ENCODE measurements around the gene REEP2.

Gene REEP2

DNA sequence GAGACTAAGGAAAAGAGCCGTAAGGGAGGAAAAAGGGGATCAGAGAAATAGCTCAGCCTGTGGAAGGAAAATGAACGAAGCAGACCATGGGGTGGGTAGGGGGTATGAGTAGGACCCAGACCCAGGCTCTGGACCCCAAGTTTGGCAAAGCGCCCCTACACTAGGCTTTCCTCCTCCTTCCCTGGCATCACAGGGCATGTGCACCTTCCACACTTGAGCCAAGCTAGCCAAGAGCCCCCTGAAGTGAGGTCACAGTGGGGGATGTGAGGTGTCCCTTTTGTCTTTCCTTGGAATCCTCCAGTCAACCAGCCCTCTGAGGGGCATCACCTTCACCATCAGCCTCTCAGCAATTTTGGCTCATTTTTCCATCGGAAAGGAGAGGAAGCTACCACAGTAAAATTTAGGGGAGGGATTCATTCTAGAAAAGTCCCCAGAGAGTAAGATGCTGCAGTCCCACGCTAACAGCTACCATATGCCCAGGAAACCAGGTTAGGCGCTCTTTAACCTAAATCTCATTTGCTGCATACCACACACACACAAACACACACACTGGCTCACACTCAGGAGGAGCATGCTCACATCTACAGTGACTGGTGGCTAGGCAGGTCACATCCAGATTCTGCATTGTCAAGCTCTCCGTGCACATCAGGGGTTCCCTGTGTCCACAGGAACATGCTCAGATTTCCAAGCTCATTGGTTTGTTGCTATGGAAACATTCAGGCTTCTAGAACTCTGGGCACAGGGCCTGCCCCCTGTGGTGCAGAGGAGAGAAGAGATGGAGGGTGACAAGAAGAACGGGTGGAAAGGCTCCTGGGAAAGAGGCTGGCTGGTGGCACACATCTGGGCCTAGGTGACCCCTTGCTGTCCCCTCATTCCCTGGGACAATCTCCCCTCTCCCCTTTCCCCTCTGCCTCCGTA, 9.9 kb downstream of the REEP2 start:
- no peak for DNase-seq

DNA sequence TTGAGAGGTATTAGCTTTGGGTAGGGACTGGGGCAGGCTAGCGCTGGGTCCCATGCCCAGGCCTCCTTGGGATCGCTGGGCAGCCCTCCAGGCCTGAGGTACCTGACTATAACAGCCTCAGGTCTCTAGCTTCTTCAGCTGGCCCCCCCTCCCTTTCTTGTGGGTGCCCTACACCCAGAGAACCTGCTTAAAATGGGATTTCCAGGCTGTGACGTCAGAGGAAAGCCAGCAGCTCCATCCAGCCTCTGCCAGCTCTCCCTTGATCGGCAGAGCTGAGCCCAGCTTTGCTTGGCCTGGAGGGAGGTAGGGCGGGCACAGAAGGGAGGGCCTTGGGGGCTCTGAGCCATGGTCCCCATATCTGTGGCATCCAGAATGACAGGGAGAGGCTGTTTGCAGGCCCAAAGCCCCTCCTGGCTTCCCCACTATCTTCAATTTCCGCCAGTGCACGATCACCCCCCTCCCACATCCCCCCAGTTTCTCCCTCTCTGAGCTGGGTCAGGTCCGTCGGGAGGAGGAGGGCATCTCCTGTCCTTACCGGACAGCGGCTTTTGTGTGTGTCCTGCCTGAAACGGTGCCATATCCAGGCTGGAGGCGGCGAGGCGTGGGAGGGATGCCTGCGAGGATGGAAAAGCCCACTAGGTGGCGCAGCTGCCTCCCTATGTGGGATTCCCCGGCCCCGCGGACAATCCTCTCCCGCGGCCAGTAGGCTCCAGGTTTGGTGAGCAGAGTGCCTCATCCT, 10.8 kb downstream of the REEP2 start:
- peak; percentile 81 for DNase-seq

DNA sequence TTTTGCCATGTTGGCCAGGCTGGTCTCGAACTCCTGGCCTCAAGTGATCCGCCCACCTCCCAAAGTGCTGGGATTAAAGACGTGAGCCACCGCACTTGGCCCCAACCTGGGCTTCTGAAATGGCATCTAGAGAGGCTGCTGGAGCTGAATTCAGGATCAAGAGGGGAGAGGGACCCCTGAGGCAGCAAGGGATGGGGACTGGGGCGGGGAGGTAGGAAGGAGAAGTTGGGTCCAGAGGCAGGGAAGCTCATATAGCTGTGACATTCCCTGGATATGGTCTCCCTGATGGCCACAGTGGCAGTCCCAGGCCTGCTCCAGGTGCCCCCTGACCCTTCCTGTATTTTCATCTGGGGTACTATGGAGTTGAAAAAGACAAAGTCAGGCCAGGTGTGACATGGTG, 12.1 kb downstream of the REEP2 start:
- DNase-seq: no peak

DNA sequence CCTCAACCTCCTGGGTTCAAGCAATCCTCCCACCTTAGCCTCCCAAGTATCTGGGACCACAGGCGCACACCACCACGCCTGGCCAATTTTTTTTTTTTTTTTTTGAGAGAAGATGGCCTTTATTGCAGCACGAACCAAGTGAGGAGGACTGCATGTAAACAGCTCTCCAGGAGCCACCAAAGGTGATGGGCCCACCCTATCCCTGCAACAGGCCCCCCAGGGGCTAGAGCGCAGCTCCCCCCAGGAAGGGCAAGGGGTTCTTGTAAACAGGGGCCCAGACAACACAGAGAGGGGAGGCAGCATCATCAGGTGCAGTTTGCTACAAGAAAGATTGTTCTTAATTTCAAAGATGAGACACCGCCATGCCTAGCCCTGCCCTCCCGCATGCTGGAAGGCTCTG, 13.9 kb downstream of the REEP2 start:
- DNase-seq: no peak

DNA sequence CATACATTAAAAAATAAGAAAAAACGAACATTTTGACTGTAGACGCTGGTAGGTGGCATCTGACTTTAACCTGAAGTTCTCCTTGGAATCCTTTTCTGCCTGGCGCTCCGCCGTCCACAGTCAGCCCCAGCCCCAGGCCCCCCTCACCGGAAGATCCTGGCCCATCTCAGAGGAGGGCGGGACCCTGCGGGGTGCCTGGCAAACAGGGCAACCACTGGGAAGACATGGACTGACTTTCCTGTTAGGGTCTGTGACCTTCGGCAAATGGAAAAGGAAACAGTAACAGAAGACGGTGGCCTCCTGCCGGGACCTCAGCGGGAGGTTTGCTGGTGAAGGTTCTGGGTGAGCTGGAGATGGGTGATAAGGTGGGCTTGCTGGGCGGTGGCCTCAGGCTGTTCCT, 14.7 kb downstream of the REEP2 start:
- DNase-seq: no peak

DNA sequence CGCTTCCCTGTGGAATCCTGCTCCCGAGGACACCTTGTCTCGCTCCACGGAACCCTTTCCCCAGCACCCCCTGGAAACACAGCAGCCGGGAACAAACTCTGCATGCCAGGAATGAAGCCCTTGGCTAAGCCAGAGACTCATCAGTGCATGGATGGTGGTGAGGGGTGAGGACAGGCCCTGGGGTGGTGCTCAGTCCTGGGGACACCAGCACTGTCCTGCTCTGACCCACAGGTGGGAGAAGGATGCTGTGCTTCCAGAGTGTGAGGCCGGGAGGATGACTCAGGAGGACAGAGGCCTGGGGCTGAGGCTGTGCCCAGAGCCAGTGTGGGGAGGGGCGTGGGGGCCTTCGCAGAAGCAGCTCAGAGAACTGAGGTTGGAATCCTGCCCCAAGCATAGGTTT, 15.3 kb downstream of the REEP2 start:
- no peak for DNase-seq

DNA sequence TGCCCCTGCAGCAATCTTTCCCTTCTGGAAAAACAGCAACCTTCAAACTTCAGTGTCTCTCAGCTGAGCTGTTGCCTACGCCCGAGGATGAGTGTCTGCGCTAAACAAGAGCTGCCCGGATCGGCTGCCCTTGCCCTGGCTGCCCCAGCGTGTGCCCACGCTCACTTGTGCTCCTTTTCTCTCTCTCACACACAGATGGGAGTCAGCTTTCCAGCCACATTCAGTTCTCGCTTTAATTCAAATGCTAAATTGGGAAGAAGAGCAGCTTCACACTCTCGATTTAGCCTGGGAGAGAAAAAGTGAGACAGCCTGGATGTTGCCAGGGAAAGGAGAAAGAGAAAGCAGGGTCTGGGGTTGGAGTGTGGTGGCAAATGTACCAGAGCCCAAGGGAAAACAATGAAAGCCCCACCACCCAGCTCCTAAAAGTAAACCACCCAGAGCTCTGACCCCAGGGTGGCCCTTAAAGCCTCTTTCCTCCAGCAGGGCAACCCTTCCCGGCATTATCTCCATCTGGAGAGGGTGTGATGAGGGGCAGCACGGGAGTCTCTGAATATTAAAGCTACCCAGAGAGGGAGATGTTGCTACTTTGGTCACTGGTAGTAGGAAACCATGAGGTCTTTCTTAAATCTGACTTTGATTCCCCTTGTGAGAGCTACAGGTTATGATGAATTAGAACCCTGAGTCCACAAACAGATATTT, 16.5 kb downstream of the REEP2 start:
- DNase-seq: no peak

DNA sequence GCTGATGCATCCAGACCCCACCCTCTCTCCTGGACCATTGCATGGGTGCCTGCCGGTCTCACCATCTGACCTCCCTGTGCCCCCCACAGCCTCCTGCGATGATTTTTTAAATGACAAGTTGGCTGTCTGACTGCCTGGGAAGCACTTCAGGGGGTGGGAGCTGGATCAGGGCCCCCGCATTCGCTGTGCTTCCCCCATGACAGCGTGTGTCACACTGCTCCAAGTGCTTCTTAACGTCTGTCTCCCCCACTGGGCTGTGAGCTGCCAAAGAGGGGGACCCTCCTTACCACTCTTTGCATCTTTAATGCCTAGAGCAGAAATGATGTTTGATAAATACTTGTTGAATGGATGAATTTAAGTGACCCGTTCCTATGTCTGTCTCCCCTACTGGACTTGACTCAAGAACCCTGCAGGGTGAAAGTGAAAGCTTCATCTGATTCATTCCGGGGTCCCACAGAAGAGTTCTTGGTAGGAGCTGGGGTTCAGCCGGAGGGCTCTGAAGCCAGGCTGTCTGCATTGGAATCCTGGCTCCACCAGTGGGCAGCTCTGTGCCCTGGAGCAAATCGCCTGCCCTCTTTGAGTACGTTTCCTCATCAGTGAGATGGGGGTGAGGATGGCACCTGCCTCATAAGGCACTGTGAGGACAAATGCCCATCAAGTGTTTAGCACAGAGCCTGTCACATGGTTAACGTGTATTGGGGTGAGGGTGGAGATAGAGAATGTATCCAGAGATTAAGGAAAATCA, 18.8 kb downstream of the REEP2 start:
- DNase-seq: no peak

DNA sequence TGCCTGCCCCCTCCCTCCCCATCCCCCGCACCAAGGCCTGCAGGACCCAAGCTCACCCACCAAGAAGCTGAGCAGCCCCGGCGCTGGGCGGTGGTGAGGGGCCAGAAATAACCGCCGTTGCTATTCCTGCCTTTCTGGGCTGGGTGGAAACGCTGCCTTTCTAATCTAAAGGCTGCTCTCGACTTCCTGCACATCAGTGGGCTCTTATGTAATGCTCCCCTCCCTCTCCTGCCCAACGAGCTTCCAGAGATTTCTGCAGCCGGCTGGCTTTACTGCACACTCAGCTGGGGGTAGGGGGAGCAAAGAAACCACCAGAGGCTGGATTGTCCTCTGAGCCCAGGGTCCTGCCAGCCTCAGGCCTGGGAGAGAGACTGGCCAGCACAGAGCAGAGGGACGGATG, 19.5 kb downstream of the REEP2 start:
- DNase-seq: no peak

DNA sequence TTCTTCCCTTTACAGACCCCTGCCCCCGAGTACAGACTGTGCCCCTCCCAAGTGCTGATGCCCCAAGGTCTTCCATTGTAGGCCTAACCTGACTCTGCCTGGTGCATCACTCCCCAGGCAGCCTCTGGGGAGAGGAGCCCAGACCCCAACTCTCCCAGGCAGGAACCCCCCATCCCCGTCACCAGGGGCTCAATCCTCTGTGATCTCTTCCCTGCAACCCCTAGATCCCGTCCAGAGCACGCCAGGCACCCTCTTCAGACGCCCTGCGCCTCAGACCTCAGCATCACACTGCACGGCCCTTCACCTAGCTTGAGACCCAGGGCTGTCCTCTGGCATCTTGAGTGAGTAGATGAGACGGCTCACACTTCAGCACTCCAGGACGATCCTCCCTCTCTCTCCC, 20.0 kb downstream of the REEP2 start:
- DNase-seq: no peak

DNA sequence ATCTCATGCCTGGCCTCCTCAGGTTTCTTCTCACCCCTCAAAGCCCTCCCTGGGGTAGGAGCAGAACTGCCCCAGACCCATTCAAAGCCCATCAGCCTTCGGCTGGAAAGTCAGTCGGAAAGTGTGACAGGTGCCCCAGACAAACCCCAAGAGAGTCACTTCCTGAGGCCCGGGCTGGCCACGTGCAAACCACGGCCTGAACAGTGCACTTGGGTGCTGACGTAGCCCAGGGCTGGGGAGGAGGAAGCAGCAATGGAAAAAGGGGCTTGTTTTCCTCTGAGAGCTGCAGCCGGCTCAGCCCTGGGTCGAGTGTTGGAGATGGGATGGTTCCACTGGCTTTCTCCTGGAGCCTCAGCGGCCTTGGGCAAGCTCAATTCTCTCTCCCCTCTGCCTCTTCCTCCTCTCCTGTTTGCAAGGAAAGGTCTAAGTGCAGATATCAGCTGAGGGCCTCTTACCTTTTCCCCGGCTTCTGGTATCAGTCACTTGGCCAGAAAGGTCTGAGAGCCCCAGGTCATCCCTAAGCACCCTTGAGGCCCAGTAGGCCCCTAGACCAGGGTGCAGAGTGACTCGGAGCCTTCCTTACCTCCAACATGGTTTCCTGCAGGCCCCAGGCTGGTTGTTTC, 20.6 kb downstream of the REEP2 start:
- DNase-seq: peak; percentile 88

DNA sequence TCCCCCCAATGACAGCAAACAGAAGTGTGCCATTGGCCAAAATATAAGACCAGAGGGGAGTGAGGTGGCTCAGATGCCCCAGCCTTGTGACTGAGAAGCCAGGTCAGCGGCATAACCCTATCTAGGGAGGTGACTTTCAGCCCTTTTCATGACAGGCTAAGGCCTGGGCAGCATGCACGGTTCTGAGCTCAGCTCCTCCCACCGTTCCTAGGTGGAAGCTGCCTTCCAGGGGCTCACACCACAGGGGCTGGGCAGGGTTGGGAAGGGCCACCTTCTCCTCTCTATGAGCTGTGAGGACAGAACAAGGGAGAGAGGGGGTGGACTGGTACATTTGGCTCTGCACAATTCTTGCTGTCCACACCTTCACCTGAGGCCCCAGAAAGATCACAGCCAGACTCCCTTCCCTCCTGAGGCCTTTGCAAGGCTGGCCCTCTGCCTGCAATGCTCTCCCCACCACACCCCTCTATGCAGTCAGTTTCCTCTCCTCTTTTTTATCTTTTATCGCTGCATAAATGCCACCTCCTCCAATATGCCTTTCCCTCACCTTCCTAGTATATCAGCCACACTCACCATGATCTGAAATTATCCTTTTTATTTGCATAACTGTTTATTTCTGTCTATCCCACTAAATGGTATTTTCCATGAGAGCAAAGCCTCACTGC, 21.3 kb downstream of the REEP2 start:
- DNase-seq: no peak

DNA sequence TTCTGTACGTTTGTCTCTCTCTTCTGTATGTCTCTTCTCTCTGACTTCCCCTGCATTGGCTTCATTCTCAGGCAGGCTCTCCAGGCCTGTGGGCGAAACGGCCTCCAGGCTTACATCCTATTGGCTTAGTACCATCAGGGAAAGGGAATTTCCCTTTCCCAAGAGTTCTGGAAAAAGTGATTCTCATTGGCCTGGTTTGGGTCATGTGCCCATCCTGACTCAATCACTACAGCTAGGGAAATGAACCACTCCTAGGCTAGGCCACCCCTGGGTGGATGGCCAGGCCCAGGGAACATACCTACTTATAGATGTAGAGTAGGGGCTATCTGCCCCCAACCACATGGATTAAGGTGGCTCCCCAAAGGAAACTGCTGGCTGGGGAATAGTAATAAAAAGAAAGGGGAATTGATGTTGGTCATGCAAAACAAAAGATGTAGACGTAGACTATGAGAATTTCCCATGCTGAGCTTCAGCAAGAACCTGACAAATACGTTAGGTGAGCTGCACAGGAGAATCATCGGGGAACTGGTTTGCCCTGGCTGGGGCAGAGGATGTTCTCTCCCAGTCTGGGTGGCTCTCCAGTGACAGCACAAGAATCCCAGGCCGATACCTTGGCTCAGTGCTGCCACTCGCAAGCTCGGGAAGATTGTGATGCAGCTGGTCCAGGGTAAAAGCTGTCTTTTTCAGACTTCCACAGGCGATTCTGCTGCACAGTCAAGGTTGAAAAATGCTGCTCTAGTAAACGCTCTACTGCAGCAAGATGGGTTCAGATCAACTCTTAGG, 22.7 kb downstream of the REEP2 start:
- DNase-seq: no peak

DNA sequence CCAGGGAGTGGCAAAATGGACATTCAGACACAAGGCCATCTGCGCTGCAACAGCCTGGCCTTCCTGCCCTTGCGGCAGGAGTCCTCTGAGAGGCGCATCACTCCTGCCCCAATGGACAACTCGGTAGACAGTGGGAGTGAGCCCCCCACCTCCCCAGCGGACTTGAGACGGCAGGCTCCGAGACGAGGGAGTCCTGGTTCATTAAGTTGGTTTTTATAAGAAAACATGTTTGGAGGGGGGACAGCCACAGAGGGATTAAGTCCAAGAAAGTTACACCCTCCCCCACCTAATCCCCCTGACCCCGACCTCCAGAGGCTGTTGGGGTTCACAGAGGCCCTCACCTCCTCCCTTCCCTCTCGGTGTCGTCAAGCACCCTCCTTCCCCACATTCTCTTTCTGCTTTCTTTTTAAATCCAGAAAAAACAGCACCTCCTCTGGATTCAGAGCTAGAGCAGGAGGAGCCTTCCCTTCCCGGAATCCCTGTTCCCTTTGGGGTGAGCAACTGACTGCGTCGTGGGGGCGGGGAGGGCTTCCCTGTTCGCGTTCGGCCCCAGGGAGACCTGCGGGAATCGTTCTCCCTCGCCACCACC, 24.7 kb downstream of the REEP2 start:
- no peak for DNase-seq

DNA sequence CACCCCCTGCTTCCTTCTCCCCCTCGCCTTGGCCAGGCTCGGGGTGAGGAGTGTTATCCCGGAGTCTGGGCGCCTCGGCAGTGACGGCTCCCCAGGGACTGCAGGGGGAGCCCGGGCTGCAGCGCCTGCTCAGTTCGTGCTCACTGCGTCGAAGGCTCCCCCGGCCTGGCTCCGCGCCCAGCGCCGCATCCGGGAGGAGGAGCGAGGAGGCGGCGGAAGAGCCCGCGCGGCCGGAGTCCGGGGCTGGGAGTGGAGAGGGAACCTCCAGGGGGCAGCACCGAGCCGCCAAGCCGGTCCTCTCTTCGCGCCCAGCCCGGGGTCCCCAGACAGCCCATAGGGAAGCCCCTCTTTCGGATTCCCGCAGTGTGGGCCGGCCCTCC, 25.1 kb downstream of the REEP2 start:
- peak; percentile 94 for DNase-seq

DNA sequence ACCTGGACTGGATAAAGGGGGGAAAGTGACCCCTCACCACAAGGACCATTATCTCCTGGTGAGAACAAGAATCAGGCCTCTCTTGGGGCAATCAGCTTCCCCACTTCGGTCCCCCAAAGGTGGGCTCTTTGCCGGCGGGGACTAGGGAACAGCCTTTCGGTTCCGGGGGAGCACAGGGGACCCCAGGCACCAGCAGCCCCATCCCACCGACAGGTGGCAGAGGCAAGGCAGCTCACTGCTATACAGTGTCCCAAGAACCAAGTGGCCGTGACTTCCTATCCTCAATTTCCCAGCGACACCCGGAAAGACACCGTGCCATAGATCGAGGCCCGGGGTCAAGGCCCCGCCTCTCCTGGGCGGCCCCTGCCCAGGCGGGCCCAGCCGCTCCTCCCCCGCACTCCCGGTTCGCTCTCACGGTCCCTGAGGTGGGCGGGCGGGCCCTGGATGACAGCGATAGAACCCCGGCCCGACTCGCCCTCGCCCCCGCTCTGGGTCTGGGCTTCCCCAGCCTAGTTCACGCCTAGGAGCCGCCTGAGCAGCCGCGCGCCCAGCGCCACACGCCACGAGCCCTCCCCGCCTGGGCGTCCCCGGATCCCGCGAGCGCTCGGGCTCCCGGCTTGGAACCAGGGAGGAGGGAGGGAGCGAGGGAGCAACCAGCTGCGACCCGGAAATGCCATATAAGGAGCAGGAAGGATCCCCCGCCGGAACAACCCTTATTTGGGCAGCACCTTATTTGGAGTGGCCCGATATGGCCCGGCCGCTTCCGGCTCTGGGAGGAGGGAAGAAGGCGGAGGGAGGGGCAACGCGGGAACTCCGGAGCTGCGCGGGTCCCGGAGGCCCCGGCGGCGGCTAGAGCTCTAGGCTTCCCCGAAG, 25.8 kb downstream of the REEP2 start:
- peak; percentile 93 for DNase-seq

DNA sequence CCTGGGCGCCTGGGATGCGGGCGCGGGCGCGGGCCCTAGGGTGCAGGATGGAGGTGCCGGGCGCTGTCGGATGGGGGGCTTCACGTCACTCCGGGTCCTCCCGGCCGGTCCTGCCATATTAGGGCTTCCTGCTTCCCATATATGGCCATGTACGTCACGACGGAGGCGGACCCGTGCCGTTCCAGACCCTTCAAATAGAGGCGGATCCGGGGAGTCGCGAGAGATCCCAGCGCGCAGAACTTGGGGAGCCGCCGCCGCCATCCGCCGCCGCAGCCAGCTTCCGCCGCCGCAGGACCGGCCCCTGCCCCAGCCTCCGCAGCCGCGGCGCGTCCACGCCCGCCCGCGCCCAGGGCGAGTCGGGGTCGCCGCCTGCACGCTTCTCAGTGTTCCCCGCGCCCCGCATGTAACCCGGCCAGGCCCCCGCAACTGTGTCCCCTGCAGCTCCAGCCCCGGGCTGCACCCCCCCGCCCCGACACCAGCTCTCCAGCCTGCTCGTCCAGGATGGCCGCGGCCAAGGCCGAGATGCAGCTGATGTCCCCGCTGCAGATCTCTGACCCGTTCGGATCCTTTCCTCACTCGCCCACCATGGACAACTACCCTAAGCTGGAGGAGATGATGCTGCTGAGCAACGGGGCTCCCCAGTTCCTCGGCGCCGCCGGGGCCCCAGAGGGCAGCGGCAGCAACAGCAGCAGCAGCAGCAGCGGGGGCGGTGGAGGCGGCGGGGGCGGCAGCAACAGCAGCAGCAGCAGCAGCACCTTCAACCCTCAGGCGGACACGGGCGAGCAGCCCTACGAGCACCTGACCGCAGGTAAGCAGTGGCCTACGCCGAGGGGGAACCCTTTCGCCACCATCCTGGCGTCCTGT, 26.6 kb downstream of the REEP2 start, which contains the start of gene EGR1:
Gene EGR1 (plus strand): TSS at position 219 of the 864 bp plus-strand sequence. CDS start 283 bp downstream, at position 502.
- peak; percentile 96 for DNase-seq

DNA sequence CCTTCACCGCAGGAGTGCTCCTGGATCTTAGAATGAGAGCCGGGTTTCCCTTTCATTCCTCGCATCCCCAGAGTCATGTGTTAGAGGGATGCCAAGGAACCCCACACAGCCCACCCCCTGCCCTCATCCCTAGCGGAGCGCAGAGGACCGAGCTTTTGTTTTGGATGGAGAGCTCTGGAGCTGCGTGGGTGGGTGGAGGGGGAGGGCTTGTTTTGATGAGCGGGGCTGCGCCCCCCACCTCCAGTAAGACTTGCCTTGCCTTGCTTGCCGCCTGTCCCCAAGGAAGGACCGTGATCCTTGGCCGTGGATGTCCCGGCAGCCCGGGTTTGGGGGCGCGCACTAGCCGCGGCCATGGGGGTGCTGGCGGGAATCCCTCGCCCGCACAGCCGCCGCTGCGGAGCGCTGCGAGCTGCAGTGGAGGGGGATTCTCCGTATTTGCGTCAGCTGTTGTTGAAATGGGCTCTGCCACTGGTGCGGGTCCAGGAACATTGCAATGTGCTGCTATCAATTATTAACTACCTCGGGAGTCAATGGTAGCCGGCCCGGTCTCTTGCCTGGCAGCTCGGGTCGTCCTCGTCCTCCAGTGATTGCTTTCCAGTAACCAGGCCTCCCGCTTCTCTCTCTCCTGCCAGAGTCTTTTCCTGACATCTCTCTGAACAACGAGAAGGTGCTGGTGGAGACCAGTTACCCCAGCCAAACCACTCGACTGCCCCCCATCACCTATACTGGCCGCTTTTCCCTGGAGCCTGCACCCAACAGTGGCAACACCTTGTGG, 27.5 kb downstream of the REEP2 start:
- DNase-seq: peak; percentile 46

All from activated CD8-positive, alpha-beta memory T cell treated with anti-CD3 and anti-CD28 coated beads, Interleukin-2, amount 50 U/mL, for 4 hours (primary cell).